K562 (cell line): Measurements from ENCODE around the gene RSBN1L. TPM values are rescaled to one million over a fixed set of nuclear protein-coding genes. Genes with fewer than 3 reads are reported as not detected.
A peak's percentile ranks its signal among the peaks of the same experiment; 100 is the strongest.

ENCODE experiments used
- ARHGAP35 ChIP-seq: fragments of 450-650 bp; IDR thresholded peaks from 2 replicates; pipeline ENCODE4 v1.6.1; 2018; ENCODE audit not compliant: partially characterized antibody
- ARID2 ChIP-seq: fragments of 450-650 bp; IDR thresholded peaks from 2 replicates; pipeline ENCODE4 v1.6.1; 2017; ENCODE audit warnings: antibody characterized with exemption, mild to moderate bottlenecking
- BACH1 ChIP-seq: fragments of 200-800 bp; sonication (Bioruptor generic); IDR thresholded peaks from 2 replicates; pipeline ENCODE4 v1.6.1; 2016; ENCODE audit warnings: missing genetic modification characterization, missing compliant biosample characterization
- BCOR ChIP-seq: fragments of 450-650 bp; IDR thresholded peaks from 2 replicates; pipeline ENCODE4 v1.6.1; 2016
- CCNT2 ChIP-seq: IDR thresholded peaks from 2 replicates; pipeline ENCODE4 v1.6.1; 2011; ENCODE audit warnings: borderline replicate concordance, low read depth, mild to moderate bottlenecking, moderate library complexity, mixed read lengths, low read length; ENCODE audit not compliant: insufficient read length; ENCODE audit errors: extremely low read depth
- CUX1 ChIP-seq: fragments of 200-800 bp; sonication (Bioruptor generic); IDR thresholded peaks from 2 replicates; pipeline ENCODE4 v1.6.1; 2016; ENCODE audit warnings: missing genetic modification characterization, missing compliant biosample characterization
- ETV5 ChIP-seq: sonication (generic); formaldehyde crosslinking; IDR thresholded peaks from 2 replicates; pipeline ENCODE4 v1.4.0; 2020; ENCODE audit warnings: low read depth, mild to moderate bottlenecking, missing genetic modification reagents
- HMG20B ChIP-seq: fragments of 250-450 bp; sonication (Bioruptor Pico); IDR thresholded peaks from 2 replicates; pipeline ENCODE4 v1.5.0; 2021; ENCODE audit warnings: mild to moderate bottlenecking
- MEIS2 ChIP-seq: fragments of 450-650 bp; IDR thresholded peaks from 2 replicates; pipeline ENCODE4 v1.6.1; 2014; ENCODE audit warnings: mild to moderate bottlenecking; ENCODE audit not compliant: partially characterized antibody
- NR3C1 ChIP-seq: sonication (generic); formaldehyde crosslinking; IDR thresholded peaks from 2 replicates; pipeline ENCODE4 v1.8.1; 2022; ENCODE audit warnings: missing genetic modification reagents
- PRMT5 ChIP-seq: sonication (generic); formaldehyde crosslinking; IDR thresholded peaks from 2 replicates; pipeline ENCODE4 v1.5.0; 2020; ENCODE audit warnings: missing genetic modification reagents
- RBM39 ChIP-seq: fragments of 200-400 bp; formaldehyde crosslinking; optimal IDR thresholded peaks from 2 replicates; pipeline ENCODE3; 2018; ENCODE audit warnings: low read depth, low read length
- SREBF1 ChIP-seq: fragments of 150-350 bp; IDR thresholded peaks from 2 replicates; pipeline ENCODE4 v1.6.1; 2014; ENCODE audit warnings: antibody characterized with exemption, low read depth, low read length, borderline replicate concordance
- TGIF2 ChIP-seq: sonication (generic); formaldehyde crosslinking; IDR thresholded peaks from 2 replicates; pipeline ENCODE4 v1.8.1; 2022; ENCODE audit warnings: mild to moderate bottlenecking, missing genetic modification reagents, moderate library complexity
- XRCC5 ChIP-seq: fragments of 200-400 bp; formaldehyde crosslinking; IDR thresholded peaks from 2 replicates; pipeline ENCODE4 v1.6.1; 2017; ENCODE audit warnings: low read depth, mild to moderate bottlenecking, low read length
- ZBTB33 ChIP-seq: sonication (generic); formaldehyde crosslinking; IDR thresholded peaks from 2 replicates; pipeline ENCODE4 v1.8.1; 2023; ENCODE audit warnings: mild to moderate bottlenecking, missing genetic modification reagents
- ZFP30 ChIP-seq: fragments of 250-450 bp; sonication (Bioruptor Pico); IDR thresholded peaks from 2 replicates; pipeline ENCODE4 v1.8.0; 2022; ENCODE audit warnings: moderate library complexity, mild to moderate bottlenecking, inconsistent platforms, borderline replicate concordance
- ZFP91 ChIP-seq: sonication (generic); formaldehyde crosslinking; IDR thresholded peaks from 2 replicates; pipeline ENCODE4 v1.8.0; 2022; ENCODE audit warnings: mild to moderate bottlenecking, missing genetic modification reagents
- ZNF12 ChIP-seq: sonication (generic); formaldehyde crosslinking; IDR thresholded peaks from 2 replicates; pipeline ENCODE4 v1.4.0; 2020; ENCODE audit warnings: mild to moderate bottlenecking, missing genetic modification reagents
- ZNF217 ChIP-seq: sonication (generic); formaldehyde crosslinking; IDR thresholded peaks from 2 replicates; pipeline ENCODE4 v1.8.0; 2022; ENCODE audit warnings: mild to moderate bottlenecking, missing genetic modification reagents
- polyA plus RNA-seq, 8 experiments: library from polyadenylated mRNA; depleted of rRNA in 4 of 8; stranded (reverse) in 5 of 8; unstranded in 3 of 8; fragments of >200 nt; fragmentation: Nextera tagmentation in 2 of 8; fragmentation: Illumina TruSeq in 1 of 8; extraction: Ambion mirVana in 2 of 8; extraction: Trizol in 1 of 8; gene quantifications; 2 replicates each; pipeline versions ENCODE4 v1.2.1 to v1.2.3, GENCODE V29; 2011 to 2014; ENCODE audit warnings: inconsistent platforms in 1 of 8, missing spikeins in 1 of 8
- total RNA-seq, 7 experiments: library from RNA; depleted of rRNA in 6 of 7; stranded (reverse); fragments of >200 nt in 6 of 7; fragmentation: Illumina TruSeq in 2 of 7; extraction: Trizol in 2 of 7; gene quantifications; 2 replicates each; pipeline versions ENCODE4 v1.2.1 to v1.2.3, GENCODE V29; 2011 to 2021; ENCODE audit warnings: low replicate concordance in 1 of 7

Gene RSBN1L
- total and polyA plus RNA-seq, 9 of the 15 experiments (the other 6 are each of a cell fraction or from before 2014, with no cell fraction given): 6.2 to 35.2 (median 20.1) TPM

GRCh38 chr7:77696643-77697534 lies 630 bp downstream of the RSBN1L start (continued):
- TF ChIP-seq CUX1 (CRISPR knock-in tag) (no peak), SREBF1 (no peak), RBM39 (no peak), ZNF12 (peak; percentile 19; the same call in 1 of the 2 replicates), ZFP91 (CRISPR knock-in tag) (no peak; the same call in 1 of the 2 replicates), ETV5 (CRISPR knock-in tag) (no peak), BCOR (peak; percentile 32), ARID2 (no peak), CCNT2 (peak; percentile 32), ARHGAP35 (no peak), MEIS2 (no peak), ZFP30 (CRISPR knock-in tag) (no peak), TGIF2 (CRISPR knock-in tag) (no peak), ZBTB33 (CRISPR knock-in tag) (no peak), PRMT5 (no peak), NR3C1 (CRISPR knock-in tag) (no peak), HMG20B (no peak), ZNF217 (no peak), BACH1 (tag) (no peak), XRCC5 (no peak; the same call in 1 of the 2 replicates)
